ENCODE measurements around the gene TIMM22.

The TIMM22 gene

DNA sequence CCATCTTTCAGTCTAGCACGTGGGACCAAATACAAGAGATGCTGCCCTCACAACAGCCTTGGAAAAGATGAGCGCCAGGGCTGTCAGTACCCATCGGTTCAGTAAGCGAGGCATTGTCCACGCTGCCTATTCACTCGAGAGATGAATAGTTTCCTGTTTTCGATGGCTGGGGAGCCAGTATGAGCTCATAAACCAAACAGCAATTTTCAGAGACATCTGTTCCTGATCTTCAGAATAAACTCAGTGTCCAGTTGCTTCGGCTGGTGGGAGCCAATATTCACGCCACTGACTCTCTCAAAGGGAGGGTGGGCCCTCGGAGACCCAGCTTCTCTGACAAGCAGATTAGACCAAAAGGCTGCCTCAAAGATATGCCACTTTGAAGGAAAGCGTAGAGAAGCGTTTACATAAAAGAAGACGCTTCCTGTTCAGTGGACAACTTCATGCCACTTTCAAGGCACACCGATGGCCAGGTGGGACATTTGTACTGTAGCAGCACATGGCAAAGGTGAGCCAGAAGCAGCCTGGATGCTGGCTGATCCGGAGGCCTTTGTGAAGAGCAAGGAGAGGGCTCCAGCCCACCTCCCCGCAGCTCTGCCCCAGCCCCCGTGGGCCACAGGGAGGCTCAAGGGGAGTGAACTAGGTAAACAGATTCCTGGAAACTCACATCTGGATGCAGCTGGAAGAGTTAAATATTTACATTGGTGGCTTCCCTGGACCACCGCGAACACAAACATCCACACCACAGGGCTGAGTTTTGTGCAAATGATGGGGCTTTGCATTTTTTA is 6.0 kb downstream of the TIMM22 start:
- DNase-seq (ENCODE audit: low spot score): peak; percentile 83

DNA sequence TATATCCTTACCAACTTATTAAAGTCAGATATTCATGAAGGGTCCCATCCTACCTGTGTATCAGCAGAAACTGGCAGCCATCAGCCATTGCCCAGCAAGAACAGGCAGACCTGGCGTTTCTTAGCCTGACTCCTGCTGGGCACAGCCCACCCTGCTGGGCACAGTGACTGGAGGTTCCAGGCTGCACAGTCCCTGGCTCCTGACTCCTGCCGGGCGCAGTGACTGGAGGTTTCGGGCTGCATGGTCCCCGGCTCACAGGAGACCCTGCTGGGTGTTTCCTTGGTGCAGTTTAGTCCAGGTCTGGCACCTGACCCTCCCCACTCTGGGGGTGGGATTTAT is 6.7 kb downstream of the TIMM22 start:
- DNase-seq (ENCODE audit: low spot score): no peak

DNA sequence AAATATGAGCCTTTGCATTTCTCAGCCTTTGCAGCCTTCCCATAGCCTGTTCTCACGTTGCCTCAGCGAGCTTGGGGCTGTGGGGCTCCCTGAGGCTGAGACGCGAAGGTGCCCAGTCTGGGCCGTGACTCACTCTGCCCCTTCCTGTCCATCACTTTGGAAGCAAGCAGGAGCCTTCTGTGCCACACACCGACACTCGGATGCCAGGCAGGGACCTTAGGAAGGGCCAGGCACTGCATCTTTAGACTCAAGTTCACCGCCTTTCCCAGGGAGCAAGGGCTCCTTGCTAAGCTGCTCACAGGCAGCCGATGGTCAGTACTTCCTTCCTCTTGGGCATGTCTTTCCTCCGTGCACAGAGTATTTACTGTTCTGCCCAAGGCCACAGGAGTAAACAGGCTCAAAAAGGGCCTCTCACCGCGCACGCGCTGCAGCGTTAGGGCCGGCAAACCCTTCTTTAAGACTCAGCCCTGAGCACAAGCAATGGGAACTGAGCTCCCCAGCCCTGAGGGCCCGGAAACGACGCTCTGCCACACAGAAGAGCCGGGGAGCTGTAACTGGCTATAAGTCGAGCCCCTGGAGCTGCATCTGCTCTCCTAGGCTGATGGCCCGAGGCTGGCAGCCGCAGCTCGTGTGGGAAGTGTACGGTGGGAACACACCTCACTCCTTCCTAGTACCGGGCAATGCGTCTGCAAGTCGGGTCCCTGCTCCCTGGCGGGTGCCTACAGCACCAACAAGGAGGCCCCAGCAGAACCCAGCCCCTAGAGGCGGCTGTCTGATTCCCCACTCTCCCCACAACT is 7.2 kb downstream of the TIMM22 start:
- DNase-seq (ENCODE audit: low spot score): no peak

DNA sequence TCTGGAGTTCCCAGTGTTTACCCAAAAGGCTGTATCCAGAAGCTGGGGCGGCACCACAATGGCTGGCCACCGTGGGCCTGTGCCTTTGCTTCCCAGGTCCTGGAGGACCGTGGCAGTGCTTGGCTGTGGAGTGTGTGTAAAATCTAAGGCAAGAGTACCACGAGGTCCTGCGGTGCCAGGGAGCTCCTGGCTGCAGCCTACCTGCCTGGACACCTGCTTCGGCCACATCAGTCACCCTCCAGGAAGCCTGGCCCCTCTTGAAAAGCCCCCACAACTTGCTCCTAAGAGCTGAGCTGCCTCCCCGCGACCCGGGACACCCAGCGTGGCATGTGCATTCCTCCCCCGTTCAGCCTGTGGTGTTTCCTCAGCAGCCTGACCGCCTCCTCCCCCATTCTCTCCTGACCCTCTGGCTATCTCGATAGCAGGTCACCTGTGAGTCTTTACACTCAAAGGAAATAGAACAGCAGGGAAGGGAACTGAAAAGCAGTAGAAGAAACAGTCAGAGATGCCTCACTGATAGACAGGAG is 7.9 kb downstream of the TIMM22 start:
- DNase-seq (ENCODE audit: low spot score): no peak

DNA sequence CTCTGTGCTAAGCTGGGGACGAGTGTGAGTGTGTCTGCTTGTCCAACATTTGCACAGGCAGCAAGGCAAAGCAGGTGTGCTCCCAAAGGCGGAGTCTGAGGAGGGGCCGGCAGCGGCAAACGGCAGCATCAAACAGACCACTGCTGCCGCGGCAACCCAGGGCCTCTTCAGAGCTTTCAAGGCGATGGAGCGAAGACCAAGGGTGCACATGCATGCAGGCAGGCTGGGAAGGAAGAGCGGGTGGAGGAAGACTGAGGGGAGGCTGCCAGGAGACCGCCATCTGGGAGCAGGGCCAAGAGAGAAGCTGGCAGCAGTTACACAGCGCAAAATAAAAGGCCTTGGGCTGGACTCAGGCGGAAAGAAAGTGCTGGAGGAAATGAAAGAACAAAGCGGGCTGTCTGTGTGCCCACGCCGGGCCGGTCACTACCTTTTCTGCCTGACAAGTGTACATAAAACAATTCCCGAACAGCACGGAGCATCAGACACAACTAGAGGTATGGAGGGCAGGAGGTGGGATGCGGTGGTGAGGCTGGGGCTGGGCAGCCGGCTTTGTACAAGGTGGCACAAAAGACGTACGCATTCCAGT is 8.5 kb downstream of the TIMM22 start:
- DNase-seq (ENCODE audit: low spot score): no peak

DNA sequence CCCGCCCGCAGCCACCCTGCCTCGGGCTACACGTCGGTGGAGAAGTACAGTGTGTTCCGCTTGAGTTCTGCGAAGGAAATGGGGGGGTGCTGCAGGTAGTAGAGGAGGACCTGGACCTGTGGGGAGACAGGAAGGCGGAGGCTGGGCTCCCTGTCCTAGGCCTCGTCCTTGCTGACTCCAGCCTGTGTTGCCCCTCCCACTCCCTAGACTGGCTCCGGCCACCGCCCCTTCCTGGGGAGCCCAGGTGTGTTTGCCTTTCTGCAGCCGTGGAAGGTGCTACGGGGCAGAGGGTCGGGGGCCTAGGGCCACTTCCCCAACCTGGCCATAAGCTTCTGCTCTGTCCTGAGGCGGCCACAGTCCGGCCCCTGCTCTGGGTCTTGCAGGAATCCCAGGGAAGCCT is 9.1 kb downstream of the TIMM22 start:
- DNase-seq (ENCODE audit: low spot score): no peak

DNA sequence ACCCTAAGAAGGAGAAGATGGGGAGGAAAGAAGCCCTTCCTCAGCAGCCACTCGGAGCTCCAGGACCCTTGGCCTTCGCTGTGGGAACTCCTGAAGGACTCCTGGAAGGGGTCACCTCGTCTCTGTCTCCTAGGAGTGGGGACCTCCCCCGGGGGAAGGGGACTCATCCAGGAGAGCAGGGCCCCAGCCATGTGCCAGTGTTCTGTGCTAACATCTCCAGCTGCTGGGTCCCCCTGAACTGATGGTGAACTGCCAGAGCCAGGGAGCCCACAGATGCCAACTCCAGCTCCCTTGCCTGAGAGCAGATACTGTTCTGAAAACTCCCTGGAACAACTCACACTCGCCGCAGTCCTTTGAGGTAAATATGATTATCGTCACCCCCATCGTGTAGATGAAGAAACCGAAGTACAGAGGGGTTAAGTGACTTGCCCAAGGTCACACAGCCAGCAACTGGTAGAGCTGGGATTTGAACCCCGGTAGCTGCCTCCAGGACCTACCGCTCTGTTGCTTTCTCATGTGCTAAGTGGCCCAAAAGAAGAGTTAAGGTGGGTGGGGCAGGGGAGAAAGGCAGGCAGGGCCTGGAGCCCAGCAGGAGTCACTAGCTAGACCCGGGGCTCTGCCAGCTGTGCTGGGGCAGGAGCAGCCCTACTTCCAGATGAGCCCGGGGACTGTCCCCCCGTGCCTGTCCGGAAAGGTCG is 10.5 kb downstream of the TIMM22 start:
- no peak for DNase-seq (ENCODE audit: low spot score)

DNA sequence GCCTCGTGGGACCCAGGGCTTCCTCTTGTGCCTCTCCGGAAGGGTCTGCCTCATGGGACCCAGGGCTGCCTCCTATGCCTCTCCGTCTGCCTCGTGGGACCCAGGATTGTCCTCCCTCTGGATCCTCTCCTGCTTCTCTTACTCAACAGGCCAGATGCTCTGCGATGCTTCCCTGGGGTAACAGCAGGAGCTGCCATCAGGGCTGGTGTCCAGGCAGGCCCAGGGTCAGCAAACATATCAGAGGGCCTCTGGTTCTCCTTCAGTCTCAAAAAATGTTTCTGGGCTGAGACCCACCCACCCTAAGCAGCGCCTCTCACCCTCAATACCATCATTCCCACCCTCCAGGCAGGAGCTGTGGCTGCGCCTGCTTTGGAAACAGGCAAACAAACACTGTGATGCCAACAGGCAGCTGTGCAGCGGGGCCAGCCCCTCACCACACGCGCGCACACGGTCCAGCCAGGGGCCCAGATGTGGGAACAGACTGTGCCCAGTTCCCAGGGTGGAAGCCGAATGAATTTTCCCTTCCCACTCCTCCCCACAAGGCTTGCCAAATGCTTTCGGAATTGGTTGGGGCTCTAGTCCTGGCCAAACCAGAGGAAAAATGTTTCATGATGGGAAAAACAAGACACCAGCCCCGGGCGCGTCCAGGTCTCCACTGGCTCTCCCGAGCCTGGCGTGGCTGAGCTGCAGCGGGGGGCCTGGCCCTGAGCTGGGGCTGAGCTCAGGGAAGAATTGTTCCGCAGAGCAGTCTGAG is 11.3 kb downstream of the TIMM22 start:
- no peak for DNase-seq (ENCODE audit: low spot score)

DNA sequence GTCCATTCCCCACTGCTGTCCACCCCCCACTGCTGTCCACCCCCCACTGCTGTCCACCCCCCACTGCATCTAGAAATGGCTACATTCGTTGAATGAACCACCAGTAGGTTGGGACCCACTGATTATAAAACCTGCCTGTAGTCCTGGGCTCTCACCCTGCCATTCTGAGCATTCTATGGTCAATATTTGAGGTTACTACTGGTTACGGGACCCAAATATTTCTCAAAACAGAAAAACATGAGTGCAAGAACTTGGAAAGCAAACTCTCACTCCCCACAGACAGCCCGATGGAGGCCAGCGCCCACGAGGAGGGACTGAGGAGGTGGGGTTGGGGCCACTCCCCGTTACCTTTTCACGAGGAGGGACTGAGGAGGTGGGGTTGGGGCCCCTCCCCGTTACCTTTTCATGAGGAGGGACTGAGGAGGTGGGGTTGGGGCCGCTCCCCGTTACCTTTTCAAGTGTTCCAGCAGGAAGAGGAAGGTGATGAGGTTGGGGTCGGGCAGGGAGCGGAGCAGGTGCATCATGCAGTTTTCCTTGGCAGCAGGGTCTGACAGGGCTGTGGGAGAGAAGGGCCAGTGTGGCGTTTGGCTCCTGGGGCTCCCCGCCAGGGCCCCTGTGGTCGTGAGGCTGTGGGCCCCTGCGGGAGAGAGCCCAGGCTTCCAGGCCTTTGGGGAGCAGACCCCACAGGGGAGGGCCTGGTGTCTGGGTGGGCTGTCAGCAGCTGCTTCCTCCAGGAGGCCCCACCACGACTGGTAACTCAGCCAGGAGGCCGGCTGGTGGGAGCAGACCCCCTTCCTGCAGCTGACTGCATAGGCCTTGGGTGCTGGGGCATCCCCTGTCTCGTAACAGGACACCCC is 12.5 kb downstream of the TIMM22 start:
- DNase-seq (ENCODE audit: low spot score): no peak

DNA sequence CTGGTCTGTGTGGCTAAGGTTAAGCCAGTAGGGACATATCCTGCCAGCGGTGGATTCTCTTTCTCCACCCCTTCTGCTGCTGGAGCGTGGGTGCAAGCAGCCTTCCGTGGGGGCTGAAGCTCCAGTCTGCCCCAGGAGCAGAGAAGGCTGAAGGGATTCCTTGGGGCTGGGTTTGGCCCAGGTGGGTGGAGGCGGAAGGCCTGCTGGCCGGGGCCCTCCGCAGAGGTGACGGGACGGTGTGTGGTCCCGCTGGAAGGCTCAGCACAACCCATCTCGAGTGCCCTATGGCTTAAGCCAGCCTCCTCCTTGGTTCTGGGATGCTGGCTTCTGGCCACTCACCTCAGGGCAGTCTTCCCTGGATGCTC is 13.1 kb downstream of the TIMM22 start:
- no peak for DNase-seq (ENCODE audit: low spot score)

DNA sequence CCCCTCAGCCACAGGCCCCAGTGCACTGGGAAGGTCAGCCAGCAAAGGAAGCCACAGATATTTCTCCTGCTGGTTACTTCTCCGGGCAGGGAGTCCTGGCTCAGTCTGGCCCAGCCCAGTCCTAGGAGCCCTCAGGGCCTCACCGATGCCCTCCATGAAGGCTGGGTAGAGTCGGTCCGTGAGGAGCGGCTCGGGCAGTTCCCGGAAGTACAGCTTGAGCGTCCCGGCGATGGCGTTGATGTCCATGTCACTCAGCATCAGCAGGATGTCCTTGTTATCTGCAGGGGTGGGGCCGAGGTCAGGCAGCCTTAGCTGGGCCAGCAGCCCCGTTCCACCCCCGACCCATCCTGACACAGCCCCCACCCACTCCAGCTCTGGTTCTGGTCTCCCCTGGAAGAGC is 13.7 kb downstream of the TIMM22 start:
- no peak for DNase-seq (ENCODE audit: low spot score)

DNA sequence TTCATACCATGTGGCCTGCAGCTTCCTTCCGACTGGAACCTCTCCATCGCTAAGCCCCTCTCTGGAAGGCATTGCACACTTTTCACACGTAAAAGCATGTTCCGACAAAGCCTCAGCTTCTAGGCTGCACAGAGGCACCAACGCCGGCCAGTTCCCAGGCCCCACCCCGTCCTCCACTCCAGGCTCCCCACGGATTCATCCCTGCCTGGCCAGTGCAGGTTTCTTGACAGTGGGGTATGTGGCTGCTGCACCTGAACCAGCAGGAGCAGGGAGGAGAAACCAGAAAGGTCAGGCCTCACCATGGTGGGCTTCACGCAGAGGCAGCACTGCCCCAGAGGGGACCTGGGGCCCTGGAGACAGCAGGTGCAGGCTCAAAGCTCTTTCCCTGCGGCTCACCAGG is 14.2 kb downstream of the TIMM22 start:
- DNase-seq (ENCODE audit: low spot score): no peak

DNA sequence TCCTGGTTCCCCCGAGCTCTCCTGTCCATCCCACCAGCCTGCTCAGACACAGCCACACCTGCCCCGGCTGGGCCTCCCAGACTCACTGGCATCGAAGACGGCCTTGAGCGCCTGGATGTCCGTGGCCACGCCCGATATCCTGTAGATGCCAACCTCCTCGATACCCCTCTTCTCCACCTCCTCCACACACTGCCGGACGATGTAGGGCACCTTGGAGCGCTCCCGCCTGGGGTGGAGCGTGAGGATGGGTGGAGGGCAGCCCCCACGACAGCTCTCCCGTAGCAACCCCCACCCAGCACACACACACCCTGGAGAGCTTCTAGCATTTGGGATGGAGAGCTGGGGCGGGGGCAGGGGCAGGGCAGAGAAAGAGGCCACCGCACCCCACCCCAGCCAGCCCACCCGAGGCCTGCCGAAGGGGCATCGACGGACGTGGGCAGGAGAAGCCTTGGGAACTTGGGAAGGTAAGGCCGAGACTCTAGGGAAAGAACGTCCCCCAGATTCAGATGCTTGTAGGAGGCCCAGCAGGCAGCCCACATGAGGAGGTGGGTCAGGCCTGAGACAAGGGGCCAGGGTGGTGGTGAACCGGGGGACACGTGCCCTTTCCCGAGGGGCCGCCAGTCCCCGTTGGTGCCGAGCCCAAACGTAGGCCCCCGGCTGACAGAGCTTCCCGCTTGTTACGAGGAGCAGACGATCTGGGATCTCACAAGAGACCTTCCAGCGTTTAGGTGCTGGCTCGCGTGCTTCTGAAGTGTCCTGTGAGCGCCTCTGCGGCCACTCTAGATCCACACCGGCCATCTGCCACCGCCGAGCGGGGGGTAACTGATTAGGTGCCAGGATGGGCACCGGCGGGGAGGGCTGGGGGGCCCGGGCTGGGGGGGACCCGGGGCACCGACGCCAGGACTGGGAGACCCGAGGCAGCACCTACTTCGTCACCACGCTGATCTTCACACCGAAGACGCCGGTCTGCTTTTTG is 15.1 kb downstream of the TIMM22 start:
- DNase-seq (ENCODE audit: low spot score): no peak

DNA sequence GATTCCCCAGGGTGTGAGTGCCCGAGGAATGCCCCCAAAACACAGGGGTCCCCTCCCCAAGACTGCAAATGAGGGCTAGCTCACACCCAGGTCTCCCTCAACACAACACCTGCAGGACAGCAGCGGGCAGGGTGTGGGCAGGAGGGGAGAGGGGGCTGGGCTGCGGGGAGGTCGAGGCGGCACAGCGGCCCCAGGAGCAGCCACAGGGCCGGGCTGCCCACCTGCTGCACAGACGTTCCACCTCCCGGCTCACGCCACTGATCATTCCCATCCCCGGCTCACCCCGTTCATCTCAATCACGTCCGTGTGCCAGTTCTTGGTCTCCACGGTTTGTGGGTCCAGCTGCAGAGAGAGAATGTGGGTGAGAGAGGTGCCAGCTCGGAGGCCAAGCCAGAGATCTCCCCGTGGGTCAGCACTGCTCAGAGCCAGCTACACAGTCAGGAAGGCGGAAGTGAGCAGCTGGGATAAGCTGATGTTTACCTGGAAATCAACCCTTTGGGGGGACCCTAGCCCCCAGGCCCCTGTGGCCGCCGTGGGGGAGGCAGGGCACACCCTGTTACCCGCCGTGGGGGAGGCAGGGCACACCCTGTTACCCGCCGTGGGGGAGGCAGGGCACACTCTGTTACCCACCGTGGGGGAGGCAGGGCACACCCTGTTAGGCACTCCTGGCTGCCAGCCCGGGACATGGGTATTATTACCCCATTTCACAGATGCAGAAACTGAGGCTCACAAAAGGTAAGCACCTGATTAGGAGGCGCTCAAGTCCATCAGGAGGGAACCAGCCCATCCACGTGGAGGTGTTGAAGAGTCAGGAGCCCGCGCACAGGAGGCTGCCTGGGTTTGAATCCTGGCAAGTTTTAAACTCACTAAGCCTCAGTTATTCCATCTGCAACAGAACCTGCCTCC is 16.1 kb downstream of the TIMM22 start:
- DNase-seq (ENCODE audit: low spot score): no peak

DNA sequence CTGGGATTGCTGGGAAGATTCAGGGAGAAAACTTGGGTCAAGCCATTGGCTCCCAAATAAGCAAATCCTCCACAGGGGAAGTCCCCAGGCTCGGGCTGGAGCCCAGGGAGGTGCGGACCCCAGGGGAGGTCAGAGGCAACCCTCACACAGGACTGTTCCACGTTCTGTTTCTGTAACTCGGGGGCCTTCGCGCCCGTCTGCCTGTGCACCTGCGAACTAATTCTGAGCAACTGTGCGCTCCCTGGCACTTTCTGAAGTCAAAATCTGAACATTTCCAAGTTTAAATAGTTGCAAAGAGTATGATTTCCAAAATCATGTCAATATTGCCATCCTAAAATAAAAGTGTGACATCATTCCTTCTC is 16.8 kb downstream of the TIMM22 start:
- no peak for DNase-seq (ENCODE audit: low spot score)

DNA sequence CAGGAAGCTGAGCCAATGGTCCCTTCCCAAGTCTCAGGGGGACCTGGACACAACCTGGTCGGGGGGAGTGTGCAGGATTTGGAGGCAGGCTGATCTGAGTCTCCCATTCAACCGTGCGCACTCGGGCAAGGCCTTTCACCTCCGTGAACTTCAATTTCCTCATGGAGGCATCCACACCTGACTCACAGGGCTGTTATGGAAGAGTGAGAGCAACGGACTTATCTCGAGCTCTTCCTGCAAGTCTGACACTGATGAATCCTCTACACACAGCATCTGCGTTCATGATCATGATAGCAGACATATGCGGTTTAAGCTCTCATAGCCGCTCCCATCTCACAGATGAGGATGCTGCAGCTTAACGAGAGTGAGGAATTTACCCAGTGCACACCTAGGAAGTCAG is 21.6 kb downstream of the TIMM22 start:
- no peak for DNase-seq (ENCODE audit: low spot score)

DNA sequence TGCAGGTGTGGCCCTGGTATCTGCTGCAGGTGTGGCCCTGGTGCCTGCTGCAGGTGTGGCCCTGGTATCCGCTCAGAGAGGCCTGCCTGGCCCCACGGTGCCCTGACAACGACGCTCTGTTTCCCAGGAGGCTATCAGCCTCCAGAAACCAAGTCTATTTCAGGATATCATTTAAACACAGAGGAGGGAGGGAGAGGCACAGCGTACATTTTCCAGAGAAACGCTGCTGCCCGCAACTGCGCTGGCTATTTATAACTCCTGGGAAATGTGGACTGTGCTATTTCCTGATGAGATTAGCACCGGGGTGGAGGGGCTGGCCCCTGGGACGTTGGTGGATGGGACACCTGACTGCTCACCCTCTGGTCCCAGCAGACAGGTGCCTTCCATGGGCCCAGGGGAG is 22.5 kb downstream of the TIMM22 start:
- DNase-seq (ENCODE audit: low spot score): peak; percentile 68

DNA sequence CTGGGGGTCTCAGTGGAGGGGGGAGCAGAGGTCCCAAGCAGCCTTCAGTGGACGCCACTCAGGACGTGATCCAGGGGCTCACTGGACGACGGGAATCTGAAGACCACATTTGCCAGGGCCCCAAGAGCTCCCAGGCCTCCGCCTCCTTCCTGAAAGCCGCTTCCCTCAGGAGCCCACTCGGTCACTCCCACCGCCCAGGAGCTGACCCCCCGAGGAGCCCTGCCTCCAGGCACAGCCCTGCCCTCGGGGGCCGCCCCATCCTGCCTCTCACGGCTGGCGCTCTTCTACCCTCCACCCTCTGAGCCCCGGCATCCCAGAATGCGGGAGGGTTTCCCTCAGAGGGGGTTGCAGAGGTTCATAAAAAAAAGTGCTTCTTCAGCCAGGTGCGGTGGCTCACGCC is 24.2 kb downstream of the TIMM22 start:
- DNase-seq (ENCODE audit: low spot score): no peak
